ENCODE data around the gene MEST. TPM values are rescaled to one million over a fixed set of nuclear protein-coding genes. Genes with fewer than 3 reads are reported as not detected.
A peak's percentile ranks its signal among the peaks of the same experiment; 100 is the strongest.
"Not testable (repeated sequence)": the region's sequence is repeated elsewhere in the genome, so short reads cannot be mapped to it uniquely, and the experiment has no call there.

The MEST gene
- polyA plus RNA-seq, 4 donors = 15.9 to 119 (median 21.1) TPM

GRCh38 chr7:130521258-130521951 lies 29.5 kb downstream of the MEST start:
- no peak for DNase-seq
- FAIRE-seq = no peak
- no peak overlapping the region for H3K27ac ChIP-seq (ENCODE audit: low read depth in 1 of 3, low read length in 2 of 3)
- H3K27me3 ChIP-seq (ENCODE audit: control insufficient read depth in 3 of 3, insufficient read depth in 3 of 3, low read length in 3 of 3) = no peaks in the 10 kb centered on the region
- 71 to 85% (median 78%) methylated on average over 4 of the region's 4 CpGs for WGBS, 3 donors
- no peaks in the 10 kb centered on the region for H3K9me3 ChIP-seq (ENCODE audit: control insufficient read depth in 2 of 2, insufficient read depth in 1 of 2, low read depth in 1 of 2, low read length in 1 of 2)
- no peak overlapping the region for H3K4me3 ChIP-seq (ENCODE audit: low read depth in 1 of 3, low read length in 3 of 3)
- peaks cover 2 to 28% (median 2%) of the 10 kb centered on the region in 3 donors for H3K36me3 ChIP-seq (ENCODE audit: control insufficient read depth in 3 of 3, insufficient read depth in 2 of 3, low read depth in 1 of 3, low read length in 3 of 3)
- no peaks in the 10 kb centered on the region for H3K4me1 ChIP-seq (ENCODE audit: control insufficient read depth in 3 of 3, insufficient read depth in 2 of 3, low read depth in 1 of 3, low read length in 2 of 3)

- not testable (repeated sequence) for H3K27ac ChIP-seq (ENCODE audit: low read depth in 1 of 3, low read length in 2 of 3); DNase-seq; H3K27me3 ChIP-seq (ENCODE audit: control insufficient read depth in 3 of 3, insufficient read depth in 3 of 3, low read length in 3 of 3); FAIRE-seq; H3K4me1 ChIP-seq (ENCODE audit: control insufficient read depth in 3 of 3, insufficient read depth in 2 of 3, low read depth in 1 of 3, low read length in 2 of 3); H3K4me3 ChIP-seq (ENCODE audit: low read depth in 1 of 3, low read length in 3 of 3); H3K9me3 ChIP-seq (ENCODE audit: control insufficient read depth in 2 of 2, insufficient read depth in 1 of 2, low read depth in 1 of 2, low read length in 1 of 2)
- peaks cover 2 to 29% (median 2%) of the 10 kb centered on the region in 3 donors for H3K36me3 ChIP-seq (ENCODE audit: control insufficient read depth in 3 of 3, insufficient read depth in 2 of 3, low read depth in 1 of 3, low read length in 3 of 3)
- 88 to 91% (median 90%) methylated on average over 16 to 17 of the region's 17 CpGs for WGBS, 3 donors
Measured at GRCh38 chr7:130523519-130524125, 31.7 kb downstream of the MEST start.

DNA sequence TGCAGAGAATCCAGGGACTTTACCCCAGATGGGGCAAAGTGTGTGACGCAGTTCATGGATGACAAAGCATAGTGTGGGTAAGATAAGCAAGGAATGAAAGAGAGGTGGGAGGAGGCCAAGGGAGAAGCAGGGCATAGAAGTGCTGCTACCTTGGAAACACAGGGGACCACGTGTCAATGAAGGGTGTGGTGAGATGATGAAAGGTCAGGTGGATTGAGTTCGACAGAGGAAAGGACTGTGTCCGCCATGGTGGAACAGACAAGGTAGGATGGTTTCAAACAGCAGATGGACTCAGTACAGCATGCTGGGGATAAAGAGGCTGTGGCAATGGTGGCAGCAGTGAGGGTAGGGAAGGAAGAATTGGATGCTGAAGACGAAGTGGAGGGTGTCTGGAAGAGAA lies 32.7 kb downstream of the MEST start:
- Histone ChIP-seq H3K9me3 (ENCODE audit: control insufficient read depth in 2 of 2, insufficient read depth in 1 of 2, low read depth in 1 of 2, low read length in 1 of 2) (no peaks in the 10 kb centered on the region), H3K36me3 (ENCODE audit: control insufficient read depth in 3 of 3, insufficient read depth in 2 of 3, low read depth in 1 of 3, low read length in 3 of 3) (peaks cover 2 to 29% (median 2%) of the 10 kb centered on the region in 3 donors), H3K4me1 (ENCODE audit: control insufficient read depth in 3 of 3, insufficient read depth in 2 of 3, low read depth in 1 of 3, low read length in 2 of 3) (no peaks in the 10 kb centered on the region), H3K27ac (ENCODE audit: low read depth in 1 of 3, low read length in 2 of 3) (no peak overlapping the region), H3K4me3 (ENCODE audit: low read depth in 1 of 3, low read length in 3 of 3) (no peak overlapping the region), H3K27me3 (ENCODE audit: control insufficient read depth in 3 of 3, insufficient read depth in 3 of 3, low read length in 3 of 3) (no peaks in the 10 kb centered on the region)
- DNase-seq = no peak
- FAIRE-seq = no peak
- 84 to 91% (median 88%) methylated on average over 5 of the region's 5 CpGs for WGBS, 3 donors

- H3K4me3 ChIP-seq (ENCODE audit: low read depth in 1 of 3, low read length in 3 of 3); FAIRE-seq; H3K27ac ChIP-seq (ENCODE audit: low read depth in 1 of 3, low read length in 2 of 3); H3K9me3 ChIP-seq (ENCODE audit: control insufficient read depth in 2 of 2, insufficient read depth in 1 of 2, low read depth in 1 of 2, low read length in 1 of 2); H3K27me3 ChIP-seq (ENCODE audit: control insufficient read depth in 3 of 3, insufficient read depth in 3 of 3, low read length in 3 of 3); DNase-seq; H3K4me1 ChIP-seq (ENCODE audit: control insufficient read depth in 3 of 3, insufficient read depth in 2 of 3, low read depth in 1 of 3, low read length in 2 of 3): not testable (repeated sequence)
- H3K36me3 ChIP-seq (ENCODE audit: control insufficient read depth in 3 of 3, insufficient read depth in 2 of 3, low read depth in 1 of 3, low read length in 3 of 3) = peaks cover 0 to 44% (median 2%) of the 10 kb centered on the region in 3 donors
- WGBS, 3 donors = 85 to 89% (median 86%) methylated on average over 13 to 17 of the region's 17 CpGs
Measured at GRCh38 chr7:130527752-130528355, 36.0 kb downstream of the MEST start.

DNA sequence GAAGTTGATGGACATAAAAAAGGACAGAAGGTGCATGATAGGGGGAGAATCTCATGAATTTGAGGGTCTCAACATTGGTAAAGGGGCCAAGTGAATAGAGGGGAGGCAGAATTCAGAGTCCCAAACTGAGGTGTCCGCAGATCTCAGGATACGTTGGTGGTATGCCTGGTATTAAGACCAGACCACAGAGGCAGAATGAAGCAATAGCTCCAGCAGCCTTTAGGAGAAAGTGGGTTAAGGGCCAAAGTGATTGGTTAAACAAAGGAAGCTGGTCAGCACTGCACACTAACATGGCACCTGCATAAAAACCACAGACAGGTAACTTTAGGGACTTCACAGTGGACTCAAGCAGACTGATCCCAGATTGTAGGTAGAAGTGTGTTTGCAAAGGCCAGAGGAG lies 37.5 kb downstream of the MEST start:
- Histone ChIP-seq H3K36me3 (ENCODE audit: control insufficient read depth in 3 of 3, insufficient read depth in 2 of 3, low read depth in 1 of 3, low read length in 3 of 3) (peaks cover 0 to 38% (median 0%) of the 10 kb centered on the region in 3 donors), H3K9me3 (ENCODE audit: control insufficient read depth in 2 of 2, insufficient read depth in 1 of 2, low read depth in 1 of 2, low read length in 1 of 2) (no peaks in the 10 kb centered on the region), H3K4me1 (ENCODE audit: control insufficient read depth in 3 of 3, insufficient read depth in 2 of 3, low read depth in 1 of 3, low read length in 2 of 3) (no peaks in the 10 kb centered on the region), H3K4me3 (ENCODE audit: low read depth in 1 of 3, low read length in 3 of 3) (no peak overlapping the region), H3K27ac (ENCODE audit: low read depth in 1 of 3, low read length in 2 of 3) (no peak overlapping the region), H3K27me3 (ENCODE audit: control insufficient read depth in 3 of 3, insufficient read depth in 3 of 3, low read length in 3 of 3) (no peaks in the 10 kb centered on the region)
- FAIRE-seq (no peak), DNase-seq (no peak)
- WGBS, 3 donors = 94 to 100% (median 94%) methylated on average over 2 of the region's 2 CpGs

GRCh38 chr7:130537894-130538293 lies 46.0 kb downstream of the MEST start:
- 85 to 92% (median 92%) methylated on average over 6 of the region's 6 CpGs for WGBS, 3 donors
- H3K36me3 ChIP-seq (ENCODE audit: control insufficient read depth in 3 of 3, insufficient read depth in 2 of 3, low read depth in 1 of 3, low read length in 3 of 3) = peaks cover 0 to 31% (median 4%) of the 10 kb centered on the region in 3 donors

DNA sequence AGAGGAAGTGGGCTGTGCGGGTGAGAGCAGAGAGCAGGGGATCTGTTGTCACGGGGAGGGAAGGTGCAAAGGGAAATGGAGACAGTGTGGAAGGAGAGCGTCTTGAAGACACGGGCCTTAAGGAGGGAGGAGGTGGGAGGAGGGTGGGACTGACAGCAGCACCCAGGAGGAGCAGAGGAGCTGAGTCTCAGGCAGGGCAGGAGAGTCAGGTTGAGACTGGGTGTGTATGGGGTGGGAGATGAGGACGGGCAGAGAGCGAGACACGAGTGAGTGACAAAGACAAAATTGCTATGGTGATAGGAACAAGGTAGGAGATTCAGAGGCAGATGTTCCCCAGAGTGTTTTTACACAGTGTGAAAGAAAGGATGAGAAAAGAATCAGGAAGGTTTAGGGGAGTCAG lies 49.4 kb downstream of the MEST start:
- not testable (repeated sequence) for H3K9me3 ChIP-seq (ENCODE audit: control insufficient read depth in 2 of 2, insufficient read depth in 1 of 2, low read depth in 1 of 2, low read length in 1 of 2); FAIRE-seq; H3K4me3 ChIP-seq (ENCODE audit: low read depth in 1 of 3, low read length in 3 of 3); H3K27me3 ChIP-seq (ENCODE audit: control insufficient read depth in 3 of 3, insufficient read depth in 3 of 3, low read length in 3 of 3); H3K4me1 ChIP-seq (ENCODE audit: control insufficient read depth in 3 of 3, insufficient read depth in 2 of 3, low read depth in 1 of 3, low read length in 2 of 3); DNase-seq; H3K27ac ChIP-seq (ENCODE audit: low read depth in 1 of 3, low read length in 2 of 3)
- H3K36me3 ChIP-seq (ENCODE audit: control insufficient read depth in 3 of 3, insufficient read depth in 2 of 3, low read depth in 1 of 3, low read length in 3 of 3) = peaks cover 0 to 24% (median 4%) of the 10 kb centered on the region in 3 donors
- 85 to 89% (median 89%) methylated on average over 7 of the region's 7 CpGs for WGBS, 3 donors

More at GRCh38 chr7:130537894-130538293, 46.0 kb downstream of the MEST start:
- H3K4me3 ChIP-seq (ENCODE audit: low read depth in 1 of 3, low read length in 3 of 3); H3K4me1 ChIP-seq (ENCODE audit: control insufficient read depth in 3 of 3, insufficient read depth in 2 of 3, low read depth in 1 of 3, low read length in 2 of 3); FAIRE-seq; H3K9me3 ChIP-seq (ENCODE audit: control insufficient read depth in 2 of 2, insufficient read depth in 1 of 2, low read depth in 1 of 2, low read length in 1 of 2); H3K27me3 ChIP-seq (ENCODE audit: control insufficient read depth in 3 of 3, insufficient read depth in 3 of 3, low read length in 3 of 3); H3K27ac ChIP-seq (ENCODE audit: low read depth in 1 of 3, low read length in 2 of 3): not testable (repeated sequence)
- peak in 1 of 2 donors; percentile 6 for DNase-seq

GRCh38 chr7:130542297-130542696 lies 50.4 kb downstream of the MEST start:
- H3K36me3 ChIP-seq (ENCODE audit: control insufficient read depth in 3 of 3, insufficient read depth in 2 of 3, low read depth in 1 of 3, low read length in 3 of 3) = peaks cover 0 to 17% (median 4%) of the 10 kb centered on the region in 3 donors
- not testable (repeated sequence) for H3K4me3 ChIP-seq (ENCODE audit: low read depth in 1 of 3, low read length in 3 of 3); H3K9me3 ChIP-seq (ENCODE audit: control insufficient read depth in 2 of 2, insufficient read depth in 1 of 2, low read depth in 1 of 2, low read length in 1 of 2); H3K27me3 ChIP-seq (ENCODE audit: control insufficient read depth in 3 of 3, insufficient read depth in 3 of 3, low read length in 3 of 3); H3K4me1 ChIP-seq (ENCODE audit: control insufficient read depth in 3 of 3, insufficient read depth in 2 of 3, low read depth in 1 of 3, low read length in 2 of 3); H3K27ac ChIP-seq (ENCODE audit: low read depth in 1 of 3, low read length in 2 of 3); FAIRE-seq
- 72 to 90% (median 87%) methylated on average over 4 of the region's 4 CpGs for WGBS, 3 donors
- DNase-seq = peak in 1 of 2 donors; percentile 4

Data from small intestine (tissue), 7 donors.